Fibroblast of skin of back (primary cell): ENCODE results near the gene ANGEL2. TPM values are rescaled to one million over a fixed set of nuclear protein-coding genes. Genes with fewer than 3 reads are reported as not detected.
"Not testable (repeated sequence)": the region's sequence is repeated elsewhere in the genome, so short reads cannot be mapped to it uniquely, and the experiment has no call there.

Experiments
- DNase-seq: peaks from one replicate; pipeline ENCODE4 v3.0.0-alpha.2; 2013
- polyA plus RNA-seq, 2 experiments: library from polyadenylated mRNA; unstranded; fragments of 120-200 nt; gene quantifications; one replicate each; pipeline ENCODE4 v1.2.1, GENCODE V29; 2013; ENCODE audit not compliant: insufficient read length in 2 of 2

The ANGEL2 gene
- polyA plus RNA-seq (2013, experiment 1 of 2; ENCODE audit: insufficient read length) = 15.6 TPM
- 17.2 TPM for polyA plus RNA-seq (2013, experiment 2 of 2; ENCODE audit: insufficient read length)

- DNase-seq = peak; percentile 98
These were observed at the start of gene ANGEL2 for GRCh38 chr1:213015099-213016050. Gene ANGEL2 (minus strand): TSS chr1:213015867. CDS start chr1:213015671, 196 bp downstream.

GRCh38 chr1:213061263-213061662, 45.6 kb upstream of the ANGEL2 start:
- DNase-seq = no peak

GRCh38 chr1:213060836-213061235, 45.2 kb upstream of the ANGEL2 start:
- no peak for DNase-seq

- no peak for DNase-seq
These were observed 41.8 kb upstream of the ANGEL2 start for GRCh38 chr1:213057264-213058059.

GRCh38 chr1:213055767-213056166, 40.1 kb upstream of the ANGEL2 start:
- DNase-seq = no peak

GRCh38 chr1:213054733-213055591, 39.3 kb upstream of the ANGEL2 start:
- DNase-seq = no peak

GRCh38 chr1:213054142-213054541, 38.5 kb upstream of the ANGEL2 start:
- DNase-seq = no peak

- no peak for DNase-seq
These were observed 37.8 kb upstream of the ANGEL2 start for GRCh38 chr1:213053455-213053854.

- no peak for DNase-seq
These were observed 36.2 kb upstream of the ANGEL2 start for GRCh38 chr1:213051881-213052202.

GRCh38 chr1:213051127-213051880, 35.6 kb upstream of the ANGEL2 start, which contains the start of gene RPS6KC1:
Gene RPS6KC1 (plus strand): TSS chr1:213051241. CDS start chr1:213051405, 164 bp downstream.
- DNase-seq = peak; percentile 85

- no peak for DNase-seq
These were observed 35.1 kb upstream of the ANGEL2 start for GRCh38 chr1:213050745-213051126.

- DNase-seq = no peak
These were observed 33.6 kb upstream of the ANGEL2 start for GRCh38 chr1:213049232-213049631.

GRCh38 chr1:213045321-213046226, 29.9 kb upstream of the ANGEL2 start:
- not testable (repeated sequence) for DNase-seq

- DNase-seq = peak; percentile 66
These were observed 25.8 kb upstream of the ANGEL2 start for GRCh38 chr1:213041443-213041842.

- no peak for DNase-seq
These were observed 19.9 kb upstream of the ANGEL2 start for GRCh38 chr1:213035573-213035972.

GRCh38 chr1:213034713-213035112, 19.0 kb upstream of the ANGEL2 start:
- no peak for DNase-seq

GRCh38 chr1:213032651-213033050, 17.0 kb upstream of the ANGEL2 start:
- no peak for DNase-seq

GRCh38 chr1:213027024-213027423, 11.4 kb upstream of the ANGEL2 start:
- DNase-seq = not testable (repeated sequence)

GRCh38 chr1:213020016-213020415, 4.3 kb upstream of the ANGEL2 start:
- no peak for DNase-seq

- no peak for DNase-seq
These were observed 3.8 kb upstream of the ANGEL2 start for GRCh38 chr1:213019450-213019849.
